Suprapubic skin (tissue), 4 donors: ENCODE results near the gene ARSG. TPM values are rescaled to one million over a fixed set of nuclear protein-coding genes. Genes with fewer than 3 reads are reported as not detected.

Experiments used
- DNase-seq, 2 donors: peaks; one replicate each; pipeline ENCODE4 v3.0.0-alpha.2; 2019; ENCODE audit warnings: low spot score in 2 of 2
- H3K27ac ChIP-seq: fragments of 200-600 bp; sonication (generic); one replicate; pipeline ENCODE4 v1.5.1; 2019
- H3K27me3 ChIP-seq: fragments of 200-600 bp; sonication (generic); one replicate; pipeline ENCODE4 v1.5.1; 2019
- H3K36me3 ChIP-seq: fragments of 200-600 bp; sonication (generic); one replicate; pipeline ENCODE4 v1.5.1; 2019
- H3K4me1 ChIP-seq: fragments of 200-600 bp; sonication (generic); one replicate; pipeline ENCODE4 v1.5.1; 2019
- H3K4me3 ChIP-seq: fragments of 200-600 bp; sonication (generic); one replicate; pipeline ENCODE4 v1.5.1; 2019; ENCODE audit warnings: mild to moderate bottlenecking
- H3K9me3 ChIP-seq: fragments of 200-600 bp; sonication (generic); one replicate; pipeline ENCODE4 v1.5.1; 2019
- CTCF ChIP-seq, 2 donors: fragments of 200-600 bp in 1 of 2; fragments of 450-650 bp in 1 of 2; sonication (generic) in 1 of 2; IDR thresholded peaks; one replicate each; pipeline ENCODE4 v1.5.1; 2016 to 2019; ENCODE audit warnings: antibody characterized with exemption in 2 of 2, mild to moderate bottlenecking in 1 of 2, moderate library complexity in 1 of 2
- EP300 ChIP-seq: sonication (generic); formaldehyde crosslinking; IDR thresholded peaks from one replicate; pipeline ENCODE4 v1.6.1; 2017; ENCODE audit warnings: antibody characterized with exemption
- POLR2A ChIP-seq, 2 donors: fragments of 450-650 bp; IDR thresholded peaks; one replicate each; pipeline ENCODE4 v1.6.1; 2017; ENCODE audit warnings: antibody characterized with exemption in 2 of 2, mild to moderate bottlenecking in 2 of 2, moderate library complexity in 2 of 2
- POLR2AphosphoS5 ChIP-seq, 3 donors: sonication (generic); formaldehyde crosslinking; IDR thresholded peaks; one replicate each; pipeline ENCODE4 v1.6.1; 2017; ENCODE audit warnings: antibody characterized with exemption in 3 of 3
- WGBS: methylation state at CpG from one replicate; pipeline ENCODE4 v1.1.5; 2018; 5-methylcytosine and 5-hydroxymethylcytosine counted together
- total RNA-seq, 4 donors: library from RNA; depleted of rRNA; stranded (reverse); fragments of >200 nt; gene quantifications; one replicate each; pipeline ENCODE4 v1.1.0, GENCODE V29; 2016

Gene ARSG
- total RNA-seq, 4 donors from 2014 or later, result 7.7 to 12.7 (median 10.7) TPM

DNA sequence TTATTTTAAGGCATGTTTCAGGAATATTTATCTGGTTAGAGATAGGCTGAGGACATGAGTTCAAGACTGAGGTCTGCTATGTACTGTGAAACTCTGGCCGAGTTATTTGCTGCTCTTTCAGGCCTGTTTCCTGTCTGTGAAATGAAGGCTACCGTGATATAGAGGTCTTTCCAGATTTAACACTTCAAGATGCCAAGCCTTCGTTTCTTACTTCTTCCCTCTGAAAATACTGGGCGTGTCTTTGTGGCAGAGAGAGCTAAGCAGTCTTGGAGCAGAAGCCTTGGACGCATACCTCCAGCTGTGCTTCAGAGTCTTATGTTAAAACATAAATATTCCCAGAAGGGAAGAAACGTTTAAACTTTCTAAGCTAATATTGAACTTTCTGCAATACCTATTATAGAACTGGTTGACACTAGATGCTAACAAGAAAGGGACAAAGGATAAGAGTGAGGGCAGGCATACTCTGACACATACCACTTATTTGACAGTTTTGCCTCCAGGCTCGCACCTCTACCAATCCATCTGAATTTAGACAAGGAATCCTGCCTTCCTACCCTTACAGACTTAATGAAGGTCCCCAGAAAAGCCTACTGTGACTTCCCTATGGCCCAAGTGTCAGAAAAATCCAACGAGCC is 148.5 kb downstream of the ARSG start:
- no peaks in the 10 kb centered on the region for H3K9me3 ChIP-seq
- H3K27ac ChIP-seq, result no peak overlapping the region
- TF ChIP-seq POLR2AphosphoS5 (IDR thresholded peaks at IDR 0.05), result no peak
- no peak for TF ChIP-seq POLR2A (IDR thresholded peaks at IDR 0.05)
- no peak for TF ChIP-seq EP300
- no peak for TF ChIP-seq CTCF (IDR thresholded peaks at IDR 0.05)
- WGBS, result 45% methylated on average over 8 of the region's 8 CpGs
- no peak overlapping the region for H3K4me3 ChIP-seq
- peak in 1 of 2 donors; percentile 26 for DNase-seq
- H3K4me1 ChIP-seq, result peaks cover 54% of the 10 kb centered on the region
- no peaks in the 10 kb centered on the region for H3K27me3 ChIP-seq
- H3K36me3 ChIP-seq, result peaks cover 16% of the 10 kb centered on the region

- no peak overlapping the region for H3K4me3 ChIP-seq
- no peaks in the 10 kb centered on the region for H3K9me3 ChIP-seq
- no peak for DNase-seq
- TF ChIP-seq EP300, result no peak
- TF ChIP-seq CTCF (IDR thresholded peaks at IDR 0.05), result no peak
- TF ChIP-seq POLR2AphosphoS5 (IDR thresholded peaks at IDR 0.05), result no peak
- no peak for TF ChIP-seq POLR2A (IDR thresholded peaks at IDR 0.05)
- H3K27ac ChIP-seq, result no peak overlapping the region
- H3K36me3 ChIP-seq, result peaks cover 9% of the 10 kb centered on the region
- WGBS, result 86% methylated on average over 2 of the region's 2 CpGs
- peaks cover 54% of the 10 kb centered on the region for H3K4me1 ChIP-seq
- no peaks in the 10 kb centered on the region for H3K27me3 ChIP-seq
Measured at GRCh38 chr17:68440526-68440925, 149.2 kb downstream of the ARSG start.

GRCh38 chr17:68441070-68441770 is 149.9 kb downstream of the ARSG start:
- Histone ChIP-seq H3K9me3 (no peaks in the 10 kb centered on the region), H3K36me3 (peaks cover 4% of the 10 kb centered on the region), H3K4me3 (no peak overlapping the region), H3K27ac (peak overlapping the region; percentile 29), H3K27me3 (no peaks in the 10 kb centered on the region), H3K4me1 (peaks cover 47% of the 10 kb centered on the region)
- TF ChIP-seq POLR2A (IDR thresholded peaks at IDR 0.05) (no peak), CTCF (IDR thresholded peaks at IDR 0.05) (no peak), POLR2AphosphoS5 (IDR thresholded peaks at IDR 0.05) (no peak), EP300 (no peak)
- 66% methylated on average over 13 of the region's 14 CpGs for WGBS
- peak; percentile 21 to 53 for DNase-seq

GRCh38 chr17:68443972-68444464 is 152.7 kb downstream of the ARSG start:
- WGBS, result 53% methylated on average over 11 of the region's 11 CpGs
- peak overlapping the region; percentile 66 for H3K27ac ChIP-seq
- no peak for DNase-seq
- peaks cover 24% of the 10 kb centered on the region for H3K36me3 ChIP-seq
- H3K9me3 ChIP-seq, result no peaks in the 10 kb centered on the region
- peaks cover 27% of the 10 kb centered on the region for H3K4me1 ChIP-seq
- no peak for TF ChIP-seq POLR2A (IDR thresholded peaks at IDR 0.05)
- no peak for TF ChIP-seq CTCF (IDR thresholded peaks at IDR 0.05)
- TF ChIP-seq POLR2AphosphoS5 (IDR thresholded peaks at IDR 0.05), result no peak
- no peak for TF ChIP-seq EP300
- no peaks in the 10 kb centered on the region for H3K27me3 ChIP-seq
- H3K4me3 ChIP-seq, result no peak overlapping the region

DNA sequence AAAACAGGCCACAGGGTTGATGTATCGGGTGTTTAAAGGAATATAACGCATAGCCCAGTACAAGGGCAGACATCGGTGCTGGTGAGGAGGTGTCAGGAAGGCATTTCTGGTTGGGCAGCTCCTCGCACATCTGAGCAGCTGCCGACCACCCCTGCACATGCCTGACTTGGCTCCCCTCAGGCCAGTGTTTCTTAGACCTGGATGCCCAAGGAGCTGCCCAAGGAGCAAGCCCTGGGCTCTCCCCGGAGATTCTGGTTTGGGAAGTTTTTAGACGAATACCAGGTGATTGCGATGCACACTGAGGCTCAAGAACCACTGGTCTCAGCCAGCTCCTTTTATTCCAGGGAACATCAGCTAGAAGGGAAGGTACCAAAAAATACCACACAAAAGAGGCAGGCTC is 154.4 kb downstream of the ARSG start:
- DNase-seq, result peak in 1 of 2 donors; percentile 56
- H3K27ac ChIP-seq, result peak overlapping the region; percentile 23
- WGBS, result 87% methylated on average over 8 of the region's 8 CpGs

More for the DNA sequence above, 154.4 kb downstream of the ARSG start:
- Histone ChIP-seq H3K9me3 (no peaks in the 10 kb centered on the region), H3K4me1 (peaks cover 27% of the 10 kb centered on the region), H3K27me3 (no peaks in the 10 kb centered on the region), H3K36me3 (peaks cover 40% of the 10 kb centered on the region), H3K4me3 (no peak overlapping the region)
- TF ChIP-seq POLR2AphosphoS5 (IDR thresholded peaks at IDR 0.05) (no peak), EP300 (no peak), CTCF (IDR thresholded peaks at IDR 0.05) (no peak), POLR2A (IDR thresholded peaks at IDR 0.05) (no peak)
